GM04504 (cell line): Measurements from ENCODE around the gene SLC6A12.
"Not testable (repeated sequence)": the region's sequence is repeated elsewhere in the genome, so short reads cannot be mapped to it uniquely, and the experiment has no call there.

Source experiments
- DNase-seq: peaks from one replicate; pipeline ENCODE4 v3.0.0-alpha.2; 2012; ENCODE audit warnings: low read depth

Gene SLC6A12

DNA sequence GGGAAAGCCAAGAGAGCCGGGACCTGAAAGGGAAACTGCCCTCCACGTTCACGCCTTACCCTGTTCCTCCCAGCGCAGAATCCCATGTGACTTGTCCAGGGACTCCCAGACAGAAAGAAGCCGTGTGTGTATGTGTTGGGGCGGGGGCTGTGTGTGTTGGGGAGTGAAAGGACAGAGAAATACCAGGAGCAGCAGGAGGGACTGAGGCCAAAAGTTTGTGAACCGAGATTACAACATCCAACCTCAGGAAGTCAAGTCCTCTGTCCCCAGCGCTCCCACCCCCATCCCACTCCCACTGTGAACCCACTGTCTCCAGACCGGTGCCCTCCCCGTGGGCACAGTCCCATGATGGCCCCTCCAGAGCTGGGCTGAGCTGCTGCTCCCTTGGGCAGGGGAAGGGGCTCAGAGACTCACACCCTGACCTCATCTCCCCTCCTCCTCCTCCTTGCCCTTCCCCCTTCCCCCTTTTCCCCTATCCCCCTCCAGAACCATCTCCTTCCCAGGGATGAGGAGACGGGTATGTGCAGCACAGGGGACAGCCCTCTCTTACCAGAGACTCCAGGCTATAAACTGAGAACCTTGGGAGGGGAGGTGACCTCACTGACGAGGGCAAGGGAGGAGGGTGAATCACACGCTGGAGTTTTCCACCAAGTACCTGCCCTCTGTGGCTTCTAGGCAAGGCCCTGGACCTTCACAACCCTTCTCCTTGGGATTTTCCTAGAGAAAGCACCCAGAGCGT, at the start of gene SLC6A12:
Gene SLC6A12 (minus strand): TSS at position 155 of the 739 bp plus-strand sequence. CDS start 4,171 bp downstream, outside the sequence.
- no peak for DNase-seq

DNA sequence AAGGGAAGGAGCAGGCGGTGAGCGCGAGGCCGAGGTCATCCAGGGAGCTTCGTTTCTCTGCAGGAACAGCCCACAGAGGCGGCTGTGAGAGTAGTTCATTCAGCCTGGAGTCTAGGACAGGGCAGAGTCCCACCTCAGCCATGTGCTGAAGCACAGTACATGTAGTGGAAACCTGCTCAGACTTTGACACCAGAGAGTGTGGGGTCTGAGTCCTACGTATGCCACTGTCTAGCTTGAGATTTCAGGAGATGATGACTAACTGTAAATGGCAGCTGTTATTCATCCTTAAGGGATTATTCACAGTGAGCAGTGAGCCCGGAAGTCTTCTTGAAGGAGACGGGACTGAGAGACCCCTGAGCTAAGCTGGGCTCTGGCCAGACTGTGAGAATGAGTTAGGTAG, 49.6 kb upstream of the SLC6A12 start:
- DNase-seq: no peak

DNA sequence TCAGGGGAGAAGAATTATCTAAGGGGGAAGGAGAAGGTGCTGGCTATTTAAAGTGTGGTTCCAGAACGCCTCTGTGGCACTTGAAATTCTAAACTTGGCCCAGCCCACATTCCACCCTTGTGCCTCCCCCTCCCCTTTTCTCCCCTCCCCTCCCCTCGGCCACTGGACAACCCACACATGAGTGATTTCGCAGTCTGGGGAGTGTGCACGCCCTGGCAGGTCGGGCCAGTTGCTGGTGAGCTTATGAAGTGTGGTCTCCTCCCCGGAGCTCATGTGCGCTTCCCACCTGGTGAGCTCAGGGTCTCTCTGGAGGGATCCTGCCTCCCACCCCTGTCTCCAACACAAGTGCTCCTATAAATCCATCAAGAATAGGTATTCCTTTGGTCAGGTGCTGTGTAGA, 48.9 kb upstream of the SLC6A12 start, which contains the start of gene SLC6A13:
Gene SLC6A13 (minus strand): TSS at position 20 of the 400 bp plus-strand sequence. CDS start 2,784 bp downstream, outside the sequence.
- DNase-seq: no peak

DNA sequence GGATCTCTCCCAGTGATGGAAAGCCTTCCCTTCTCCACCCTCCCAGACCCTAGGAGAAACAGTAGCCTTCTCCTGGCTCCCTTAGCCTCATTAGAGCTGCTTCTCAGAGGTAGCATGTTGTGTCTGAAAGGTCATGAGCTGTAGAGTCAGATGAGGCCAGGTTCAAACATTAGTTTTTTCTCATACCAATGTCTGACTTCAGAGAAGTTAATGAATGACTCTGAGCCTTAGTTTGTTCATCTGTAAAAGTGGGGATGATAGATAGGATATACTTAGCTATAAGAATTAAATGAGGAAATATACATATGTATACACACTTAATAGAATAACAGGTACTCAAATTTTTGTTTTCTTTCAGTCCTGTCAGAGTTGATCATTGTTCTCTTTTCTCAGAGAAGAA, 48.2 kb upstream of the SLC6A12 start:
- DNase-seq: no peak

DNA sequence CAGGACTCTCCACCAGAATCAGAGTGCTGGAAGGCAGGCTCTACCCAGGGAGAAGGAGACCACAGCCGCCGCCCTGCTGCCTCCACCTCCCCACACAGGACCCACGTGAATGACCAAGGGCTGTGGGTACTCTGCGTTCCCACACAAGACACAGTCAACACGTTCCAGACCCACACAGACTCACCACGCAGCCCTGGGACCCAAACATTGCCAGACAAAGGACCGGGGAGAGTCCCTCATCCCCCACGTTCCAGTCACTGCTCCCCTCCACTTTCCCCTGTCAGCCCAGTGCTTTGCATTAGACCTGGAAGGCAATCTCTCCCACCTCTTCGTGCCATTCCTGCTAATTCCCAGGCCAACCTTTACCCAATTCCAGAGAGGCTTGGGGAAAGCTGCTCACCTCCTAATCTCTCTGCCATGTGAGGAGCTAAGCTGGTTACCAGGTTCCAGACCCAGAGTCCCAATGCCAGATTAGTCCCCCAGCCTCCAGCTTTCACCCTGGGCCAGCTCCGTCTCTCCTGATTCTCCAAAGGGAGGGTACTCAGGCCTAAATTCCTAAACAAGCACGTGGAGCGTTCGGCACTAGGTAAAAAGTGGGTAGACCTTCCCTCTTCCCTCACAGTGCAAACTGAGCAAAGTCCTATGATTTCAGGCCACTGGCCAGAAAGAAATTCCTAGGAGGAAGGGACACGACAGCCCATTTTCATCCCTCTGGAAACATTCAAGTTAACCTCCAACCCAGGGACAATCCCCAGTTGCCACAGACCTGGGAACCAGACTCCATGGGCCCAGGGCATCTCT, 43.8 kb upstream of the SLC6A12 start:
- DNase-seq: no peak

DNA sequence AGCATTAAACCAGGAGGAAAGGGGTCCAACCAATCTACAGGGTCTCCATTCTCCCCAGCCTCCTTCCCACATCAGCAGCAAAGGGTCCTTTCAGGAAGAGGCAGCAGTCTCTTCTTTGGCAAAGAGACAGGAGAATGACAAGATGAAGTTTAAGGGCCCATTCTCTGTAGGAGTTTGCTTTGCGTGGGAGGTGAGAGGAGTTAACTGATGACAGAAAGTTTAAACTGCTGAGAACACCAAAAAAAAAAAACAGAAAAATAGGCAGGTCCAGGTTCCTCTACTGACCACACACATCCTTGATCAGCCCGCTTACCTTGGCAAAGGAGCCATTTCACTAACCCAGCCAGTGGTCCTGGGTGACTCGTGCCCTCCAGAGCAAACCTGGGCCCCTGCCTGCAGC, 43.0 kb upstream of the SLC6A12 start:
- no peak for DNase-seq

DNA sequence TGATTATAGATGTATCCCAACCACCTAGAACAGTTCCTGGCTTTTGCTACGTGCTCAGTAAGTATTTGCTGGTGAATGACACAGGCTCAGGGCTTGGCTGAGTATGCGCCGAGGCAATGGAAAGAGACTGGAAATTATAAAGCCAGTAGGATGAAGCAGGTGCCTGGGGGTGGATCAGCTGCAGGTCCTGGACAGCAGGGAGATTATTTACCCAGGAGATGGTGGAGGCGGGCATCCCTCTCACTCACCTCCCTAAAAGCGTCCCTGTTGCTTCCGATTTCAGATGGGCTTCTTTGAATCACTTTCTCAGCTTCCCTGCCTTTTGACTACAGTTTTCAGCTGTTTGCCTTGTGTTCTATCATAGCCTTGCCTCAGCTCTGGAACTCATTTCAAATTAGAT, 42.3 kb upstream of the SLC6A12 start:
- DNase-seq: no peak

DNA sequence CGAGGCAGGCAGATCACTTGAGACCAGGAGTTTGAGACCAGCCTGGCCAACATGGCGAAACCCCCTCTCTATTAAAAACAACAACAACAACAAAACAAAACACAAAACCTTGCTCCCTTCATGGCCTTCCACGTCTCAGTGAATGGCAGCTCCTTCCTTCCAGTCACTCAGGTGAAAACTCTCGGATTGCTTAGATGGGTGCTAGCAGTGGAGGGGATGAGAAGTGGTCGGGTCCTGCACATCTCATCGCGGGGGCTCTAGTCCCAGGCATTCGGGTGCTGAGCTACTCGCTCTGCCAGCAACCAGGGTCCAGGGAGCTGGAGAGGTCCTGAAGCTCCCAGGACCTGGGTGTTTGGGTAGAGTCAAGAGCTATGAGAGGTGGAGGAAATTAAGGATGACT, 41.0 kb upstream of the SLC6A12 start:
- DNase-seq: no peak

DNA sequence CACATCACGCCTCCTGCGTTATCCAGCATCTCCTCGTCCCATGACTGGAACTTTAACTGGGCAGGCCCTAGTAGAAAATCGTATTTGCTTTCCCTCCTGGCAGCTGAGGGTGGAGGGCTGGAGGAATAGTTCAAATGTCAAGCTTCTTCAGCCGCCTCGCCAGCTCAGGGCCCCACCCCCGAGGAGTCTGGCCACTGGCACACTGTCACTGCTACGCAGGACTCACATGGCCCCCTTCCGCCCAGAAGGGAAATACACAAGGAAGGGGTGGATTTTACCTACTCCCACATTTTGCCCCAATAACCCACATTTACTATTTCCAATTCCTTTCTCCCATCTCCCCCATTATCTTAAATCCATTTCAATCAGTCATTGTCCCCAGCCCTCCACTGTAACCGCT, 40.1 kb upstream of the SLC6A12 start:
- no peak for DNase-seq

DNA sequence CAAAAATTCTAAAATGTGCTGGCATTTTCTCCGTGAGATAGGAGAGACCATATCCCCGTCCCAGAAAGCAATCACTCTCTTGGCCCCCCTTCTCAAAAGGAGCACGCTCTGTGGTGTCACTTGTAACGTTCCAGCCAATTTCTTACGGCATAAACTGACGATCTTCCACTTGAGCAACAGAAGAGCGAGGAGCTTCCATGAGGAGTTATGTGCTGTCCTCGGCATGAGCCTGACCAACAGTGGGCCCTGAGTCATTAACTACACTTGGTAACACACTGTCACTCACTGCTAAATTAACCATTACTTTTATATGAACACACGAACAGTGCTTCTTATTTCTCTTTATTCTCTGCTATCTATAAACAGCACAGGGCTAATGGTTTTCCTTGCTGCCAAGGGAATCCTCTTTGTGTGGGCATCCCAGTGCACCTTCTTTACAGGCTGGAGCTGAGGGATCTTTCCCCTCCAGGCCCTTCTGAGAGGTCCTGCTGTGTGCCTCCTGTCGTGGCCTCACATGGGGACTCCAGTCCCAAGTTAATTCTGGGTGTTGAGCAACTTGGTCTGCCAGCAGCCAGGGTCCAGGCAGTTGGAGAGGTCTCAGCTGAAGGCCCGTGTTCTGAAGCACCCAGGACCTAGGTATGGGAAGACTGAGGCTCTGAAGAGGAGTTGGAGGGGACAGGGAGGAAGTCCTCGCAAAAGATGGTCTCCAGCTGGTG, 39.3 kb upstream of the SLC6A12 start:
- no peak for DNase-seq

DNA sequence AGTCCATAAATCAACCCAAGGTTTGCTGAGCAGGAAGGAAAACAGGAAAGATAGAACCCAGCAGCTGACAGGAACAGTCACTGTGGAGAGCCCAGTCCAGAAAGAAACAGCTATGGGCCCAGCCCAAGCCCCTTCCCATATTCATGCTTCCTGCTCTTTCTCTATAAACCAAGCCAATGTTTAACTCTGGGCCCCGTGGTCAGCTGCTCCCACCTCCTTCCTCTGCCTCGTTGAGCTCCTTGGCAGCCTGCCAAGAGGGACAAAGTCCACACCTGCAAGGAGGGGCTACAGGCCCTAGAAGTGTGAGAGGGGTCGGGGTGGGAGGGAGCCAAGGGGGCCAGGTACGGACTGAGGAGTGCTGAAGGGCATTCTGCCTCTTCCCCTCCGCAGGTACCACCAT, 38.7 kb upstream of the SLC6A12 start:
- DNase-seq: no peak

DNA sequence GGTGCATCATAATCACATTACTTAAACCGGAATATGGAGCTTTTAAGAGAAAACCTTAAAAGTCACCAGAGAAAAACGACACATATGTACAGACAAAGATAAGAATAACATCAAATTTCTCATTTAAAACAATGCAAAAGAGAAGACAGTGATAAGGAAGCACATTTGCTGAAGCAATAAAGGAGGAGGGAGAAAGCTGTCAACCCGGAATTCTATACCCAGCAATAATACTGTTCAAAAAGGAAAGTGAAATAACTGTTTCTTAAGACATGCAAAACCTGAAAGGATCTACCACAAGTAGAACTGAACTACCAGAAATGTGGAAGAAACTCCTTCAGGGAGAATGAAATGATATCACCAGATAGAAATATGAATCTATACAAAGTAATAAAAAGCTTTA, 33.3 kb upstream of the SLC6A12 start:
- DNase-seq: no peak

DNA sequence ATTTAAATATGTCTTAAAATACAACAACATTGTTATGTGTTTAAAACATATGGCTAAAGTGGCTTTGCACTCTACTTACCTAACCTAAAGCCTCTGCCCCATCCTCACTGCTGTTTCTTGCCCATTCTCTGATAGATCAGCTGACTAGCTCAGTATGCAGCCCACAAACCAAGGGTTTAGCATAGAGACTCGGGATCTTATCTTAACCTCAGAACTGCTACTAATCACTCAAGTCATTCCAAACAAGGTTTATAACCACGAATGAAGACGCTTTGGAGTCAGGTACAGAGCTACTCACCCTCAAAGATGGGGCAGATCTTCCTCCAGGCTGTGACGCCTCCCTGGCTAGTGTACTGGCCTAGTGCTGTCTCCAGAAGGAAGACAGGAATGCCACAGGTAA, 29.4 kb upstream of the SLC6A12 start:
- no peak for DNase-seq

DNA sequence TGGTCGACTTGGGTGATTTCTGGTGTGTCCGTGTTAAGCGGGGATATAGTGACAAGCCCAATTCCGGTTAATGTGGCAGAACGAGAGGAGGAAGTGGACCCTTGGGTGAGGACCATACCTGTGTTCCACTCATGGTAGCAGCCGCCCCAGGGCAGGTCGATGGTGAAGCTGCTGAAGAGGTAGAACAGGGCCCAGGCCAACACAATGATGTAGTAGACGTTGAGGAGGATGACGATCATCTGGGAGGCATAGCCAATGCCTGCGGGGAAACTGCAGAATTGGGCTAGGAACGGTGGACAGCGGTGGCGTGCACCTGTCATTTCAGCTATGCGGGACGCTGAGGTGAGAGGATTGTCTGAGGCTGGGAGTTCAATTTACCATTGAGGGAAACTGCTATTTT, 28.5 kb upstream of the SLC6A12 start:
- DNase-seq: no peak

DNA sequence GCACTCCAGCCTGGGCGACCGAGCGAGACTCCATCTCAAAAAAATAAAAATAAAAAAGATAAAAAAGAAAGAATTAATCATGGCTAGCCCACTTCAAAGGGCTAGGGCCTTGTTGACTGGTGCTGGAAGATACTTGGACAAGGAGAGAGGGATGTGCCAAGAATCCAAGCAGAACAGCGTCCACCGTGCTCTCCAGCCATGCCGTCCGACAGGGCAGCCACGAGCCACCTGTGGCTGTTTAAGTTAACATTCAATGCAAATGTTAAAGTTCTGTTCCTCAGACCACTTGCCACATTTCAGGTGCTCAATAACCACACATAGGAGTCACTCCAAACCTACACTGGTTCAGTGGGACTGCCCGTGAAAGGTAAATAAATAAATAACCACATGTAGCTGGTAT, 27.3 kb upstream of the SLC6A12 start:
- no peak for DNase-seq

DNA sequence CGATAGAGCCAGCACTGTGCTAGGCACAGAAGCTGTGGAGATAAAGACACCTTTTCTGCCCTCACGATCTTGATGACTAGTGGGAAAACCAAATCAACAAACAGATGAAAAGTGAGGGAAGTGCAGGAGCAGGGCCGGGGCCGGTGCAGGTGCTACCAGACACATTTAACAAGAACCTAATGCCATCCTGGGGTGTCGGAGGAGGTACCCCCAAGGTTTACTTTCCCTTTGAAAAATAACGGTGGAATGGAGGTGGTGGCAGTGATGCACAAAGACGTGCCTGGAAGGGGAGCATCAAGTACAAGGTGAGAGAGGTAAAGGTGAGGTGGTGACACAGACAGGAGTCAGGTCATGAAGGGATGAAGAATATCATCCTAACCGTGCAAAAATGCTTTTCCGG, 26.6 kb upstream of the SLC6A12 start:
- no peak for DNase-seq

DNA sequence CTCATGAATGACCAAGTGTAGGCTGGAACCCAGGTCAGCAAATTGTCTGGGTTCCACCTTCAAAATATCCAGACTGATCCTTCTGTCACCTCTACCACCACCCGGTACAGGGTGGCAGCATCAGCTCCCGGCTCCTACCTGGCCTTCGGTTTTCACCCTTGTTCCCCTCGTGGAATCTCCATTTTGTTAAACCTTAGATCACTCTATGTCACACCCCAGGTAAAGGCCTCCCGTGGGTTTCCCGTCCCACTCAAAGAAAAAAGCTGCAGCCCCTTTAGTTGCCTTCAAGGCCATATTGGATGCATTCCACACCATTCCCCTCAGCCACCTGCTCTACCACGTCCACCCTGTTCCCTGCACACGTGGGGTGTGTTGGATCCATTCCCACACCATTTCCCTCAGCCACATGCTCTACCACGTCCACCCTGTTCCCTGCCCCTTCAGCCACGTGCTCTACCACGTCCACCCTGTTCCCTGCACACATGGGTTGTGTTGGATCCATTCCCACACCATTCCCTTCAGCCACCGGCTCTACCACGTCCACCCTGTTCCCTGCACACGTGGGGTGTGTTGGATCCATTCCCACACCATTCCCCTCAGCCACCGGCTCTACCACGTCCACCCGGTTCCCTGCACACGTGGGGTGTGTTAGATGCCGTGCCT, 24.9 kb upstream of the SLC6A12 start:
- DNase-seq: no peak

DNA sequence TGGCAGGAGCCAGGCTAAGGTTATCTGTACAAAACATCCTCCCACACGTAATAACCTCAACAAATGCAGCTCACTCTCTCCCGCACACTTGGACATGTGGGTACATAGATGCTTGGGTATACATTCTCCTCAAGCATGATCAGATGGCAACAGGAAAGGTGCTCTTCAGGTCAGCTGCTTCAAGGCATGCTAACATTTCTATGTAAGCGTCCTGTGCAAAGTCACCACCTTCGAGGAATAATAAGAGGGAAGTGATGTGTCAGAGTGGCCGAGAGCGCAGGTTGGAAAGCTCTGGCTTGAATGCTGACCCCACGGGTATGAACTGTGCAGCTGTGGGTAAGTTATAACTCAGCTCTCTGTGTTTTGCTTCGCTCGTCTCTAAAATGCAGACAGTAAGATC, 24.2 kb upstream of the SLC6A12 start:
- DNase-seq: no peak

DNA sequence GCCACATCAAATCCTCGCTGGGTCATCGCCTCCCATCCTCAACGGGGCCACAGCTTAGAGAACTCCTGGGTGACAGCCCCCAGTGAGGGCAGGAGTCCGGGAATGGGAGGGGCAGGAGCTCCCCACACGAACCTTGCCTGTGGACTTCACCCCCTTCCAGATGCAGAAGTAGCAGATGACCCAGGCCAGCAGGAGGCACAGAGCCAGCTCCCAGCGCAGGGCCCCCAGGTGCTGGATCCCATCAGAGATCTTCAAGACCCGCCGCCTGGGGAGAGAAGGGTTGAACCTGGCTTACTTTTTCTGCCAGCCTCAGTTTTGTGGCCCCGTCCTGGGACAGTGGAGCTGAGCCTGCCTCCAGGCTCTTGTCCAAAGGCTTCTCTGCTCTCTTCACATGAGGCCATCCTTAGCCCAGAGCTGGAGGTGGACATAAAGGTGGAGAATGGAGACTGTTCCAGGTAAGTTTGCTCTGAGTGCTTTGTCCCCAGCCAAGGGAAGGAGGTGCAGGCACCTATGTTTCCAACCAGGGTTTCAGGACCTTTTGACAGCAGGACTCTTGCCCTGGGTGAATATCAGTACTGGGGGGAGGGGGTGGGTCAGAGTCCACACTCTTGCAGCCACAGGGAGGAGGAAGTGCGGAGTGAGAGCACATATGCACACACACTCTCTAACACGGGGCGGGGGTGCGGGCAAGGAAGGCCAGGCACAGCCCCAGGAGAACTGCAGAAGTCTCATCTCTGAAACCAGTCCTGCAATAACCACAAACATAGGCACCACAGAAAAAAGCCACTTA, 23.3 kb upstream of the SLC6A12 start:
- DNase-seq: no peak

DNA sequence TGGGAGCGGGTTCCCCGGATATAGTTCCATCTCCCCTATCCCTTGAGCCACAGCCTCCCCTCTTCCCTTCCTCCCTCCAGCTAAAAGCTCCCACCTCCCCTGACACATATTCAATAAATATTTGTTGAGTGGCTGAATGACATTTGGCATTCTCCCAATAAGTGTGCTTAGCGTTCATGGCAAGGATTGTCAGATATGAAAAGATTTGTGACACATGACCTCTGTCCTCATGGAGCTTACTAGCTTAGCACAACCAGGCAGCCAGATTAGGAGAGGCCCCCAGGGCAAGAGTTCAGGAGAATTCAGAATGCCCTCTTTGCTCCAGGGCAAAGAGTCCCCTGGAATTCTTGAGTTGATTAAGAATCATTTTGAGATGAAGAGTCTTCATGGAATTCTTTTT, 22.5 kb upstream of the SLC6A12 start:
- DNase-seq: no peak

DNA sequence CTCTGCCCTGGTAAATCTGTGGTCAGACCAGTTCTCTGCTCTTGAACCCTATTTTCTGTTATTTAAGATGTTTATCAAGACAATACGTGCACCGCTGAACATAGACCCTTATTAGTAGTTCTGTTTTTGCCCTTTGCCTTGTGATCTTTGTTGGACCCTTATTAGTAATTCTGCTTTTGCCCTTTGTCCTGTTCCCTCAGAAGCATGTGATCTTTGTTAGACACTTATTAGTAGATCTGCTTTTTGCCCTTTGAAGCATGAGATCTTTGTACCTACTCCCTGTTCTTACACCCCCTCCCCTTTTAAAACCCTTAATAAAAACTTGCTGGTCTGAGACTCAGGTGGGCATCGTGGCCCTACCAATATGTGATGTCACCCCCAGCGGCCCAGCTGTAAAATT, 22.0 kb upstream of the SLC6A12 start:
- DNase-seq: not testable (repeated sequence)
